ENCODE data around the gene FILIP1.

The FILIP1 gene

GRCh38 chr6:75397171-75397570 is 96.4 kb downstream of the FILIP1 start:
- H3K4me3 ChIP-seq (ENCODE audit: low read length, poor library complexity, severe bottlenecking), result no peak overlapping the region
- H2AFZ ChIP-seq (ENCODE audit: low read length), result no peak overlapping the region
- H3K79me2 ChIP-seq (ENCODE audit: insufficient read depth, low read length), result no peaks in the 10 kb centered on the region
- H3K4me2 ChIP-seq (ENCODE audit: low read depth, low read length, poor library complexity, severe bottlenecking), result no peak overlapping the region
- no peaks in the 10 kb centered on the region for H3K9me3 ChIP-seq (ENCODE audit: insufficient read depth, low read depth, low read length)
- H4K20me1 ChIP-seq (ENCODE audit: insufficient read depth, low read length, poor library complexity, severe bottlenecking), result no peaks in the 10 kb centered on the region
- no peaks in the 10 kb centered on the region for H3F3A ChIP-seq (ENCODE audit: low read depth)
- no peaks in the 10 kb centered on the region for H3K9me2 ChIP-seq (replicated peaks; ENCODE audit: low read depth, low read length)
- TF ChIP-seq CTCF (conservative IDR thresholded peaks at IDR 0.05; ENCODE audit: low read length) (no peak), EZH2phosphoT487 (IDR thresholded peaks at IDR 0.05; ENCODE audit: borderline replicate concordance) (no peak)
- H3K4me1 ChIP-seq (ENCODE audit: insufficient read depth, low read length, poor library complexity, severe bottlenecking), result no peaks in the 10 kb centered on the region
- no peaks in the 10 kb centered on the region for H3K36me3 ChIP-seq (ENCODE audit: insufficient read depth, low read length)
- no peak overlapping the region for H3K9ac ChIP-seq (ENCODE audit: low read depth, low read length, poor library complexity, severe bottlenecking)
- H3K27me3 ChIP-seq (ENCODE audit: insufficient read depth, low read length, poor library complexity, severe bottlenecking), result no peaks in the 10 kb centered on the region

- H3K27me3 ChIP-seq (ENCODE audit: insufficient read depth, low read length, poor library complexity, severe bottlenecking), result no peaks in the 10 kb centered on the region
- H2AFZ ChIP-seq (ENCODE audit: low read length), result no peak overlapping the region
- no peaks in the 10 kb centered on the region for H4K20me1 ChIP-seq (ENCODE audit: insufficient read depth, low read length, poor library complexity, severe bottlenecking)
- no peaks in the 10 kb centered on the region for H3K9me3 ChIP-seq (ENCODE audit: insufficient read depth, low read depth, low read length)
- no peaks in the 10 kb centered on the region for H3F3A ChIP-seq (ENCODE audit: low read depth)
- no peak overlapping the region for H3K4me2 ChIP-seq (ENCODE audit: low read depth, low read length, poor library complexity, severe bottlenecking)
- no peaks in the 10 kb centered on the region for H3K4me1 ChIP-seq (ENCODE audit: insufficient read depth, low read length, poor library complexity, severe bottlenecking)
- H3K36me3 ChIP-seq (ENCODE audit: insufficient read depth, low read length), result no peaks in the 10 kb centered on the region
- TF ChIP-seq CTCF (conservative IDR thresholded peaks at IDR 0.05; ENCODE audit: low read length) (no peak), EZH2phosphoT487 (IDR thresholded peaks at IDR 0.05; ENCODE audit: borderline replicate concordance) (no peak)
- no peak overlapping the region for H3K4me3 ChIP-seq (ENCODE audit: low read length, poor library complexity, severe bottlenecking)
- H3K9ac ChIP-seq (ENCODE audit: low read depth, low read length, poor library complexity, severe bottlenecking), result no peak overlapping the region
- no peaks in the 10 kb centered on the region for H3K9me2 ChIP-seq (replicated peaks; ENCODE audit: low read depth, low read length)
- H3K79me2 ChIP-seq (ENCODE audit: insufficient read depth, low read length), result no peaks in the 10 kb centered on the region
Measured at GRCh38 chr6:75396005-75396800, 97.4 kb downstream of the FILIP1 start.

- H3K4me2 ChIP-seq (ENCODE audit: low read depth, low read length, poor library complexity, severe bottlenecking), result no peak overlapping the region
- no peaks in the 10 kb centered on the region for H3F3A ChIP-seq (ENCODE audit: low read depth)
- no peaks in the 10 kb centered on the region for H3K9me2 ChIP-seq (replicated peaks; ENCODE audit: low read depth, low read length)
- no peaks in the 10 kb centered on the region for H3K4me1 ChIP-seq (ENCODE audit: insufficient read depth, low read length, poor library complexity, severe bottlenecking)
- no peak for TF ChIP-seq CTCF (conservative IDR thresholded peaks at IDR 0.05; ENCODE audit: low read length)
- TF ChIP-seq EZH2phosphoT487 (IDR thresholded peaks at IDR 0.05; ENCODE audit: borderline replicate concordance), result no peak
- no peak overlapping the region for H3K9ac ChIP-seq (ENCODE audit: low read depth, low read length, poor library complexity, severe bottlenecking)
- no peak overlapping the region for H2AFZ ChIP-seq (ENCODE audit: low read length)
- H3K9me3 ChIP-seq (ENCODE audit: insufficient read depth, low read depth, low read length), result no peaks in the 10 kb centered on the region
- no peaks in the 10 kb centered on the region for H4K20me1 ChIP-seq (ENCODE audit: insufficient read depth, low read length, poor library complexity, severe bottlenecking)
- no peaks in the 10 kb centered on the region for H3K27me3 ChIP-seq (ENCODE audit: insufficient read depth, low read length, poor library complexity, severe bottlenecking)
- no peak overlapping the region for H3K4me3 ChIP-seq (ENCODE audit: low read length, poor library complexity, severe bottlenecking)
- no peaks in the 10 kb centered on the region for H3K36me3 ChIP-seq (ENCODE audit: insufficient read depth, low read length)
- no peaks in the 10 kb centered on the region for H3K79me2 ChIP-seq (ENCODE audit: insufficient read depth, low read length)
Measured at GRCh38 chr6:75393806-75394205, 99.8 kb downstream of the FILIP1 start.

Measured in Loucy (cell line).